Adrenal gland (tissue), 5 donors: ENCODE measurements around the gene PHF20.

Source experiments
- CTCF ChIP-seq, 6 experiments: fragments of 450-650 bp in 4 of 6; fragments of 200-600 bp in 2 of 6; sonication (generic) in 1 of 6; IDR thresholded peaks; 1 replicate in 5 of 6; 2 replicates in 1 of 6; pipeline versions ENCODE4 v1.5.1 to v1.8.0; 2016 to 2021; ENCODE audit warnings: antibody characterized with exemption in 6 of 6, mild to moderate bottlenecking in 2 of 6, moderate library complexity in 1 of 6
- POLR2A ChIP-seq, 2 donors: fragments of 450-650 bp; IDR thresholded peaks; one replicate each; pipeline ENCODE4 v1.6.1; 2017; ENCODE audit warnings: antibody characterized with exemption in 2 of 2, mild to moderate bottlenecking in 2 of 2, moderate library complexity in 1 of 2
- donor health status: DM: no; HTN: no; CAD: no.

DNA sequence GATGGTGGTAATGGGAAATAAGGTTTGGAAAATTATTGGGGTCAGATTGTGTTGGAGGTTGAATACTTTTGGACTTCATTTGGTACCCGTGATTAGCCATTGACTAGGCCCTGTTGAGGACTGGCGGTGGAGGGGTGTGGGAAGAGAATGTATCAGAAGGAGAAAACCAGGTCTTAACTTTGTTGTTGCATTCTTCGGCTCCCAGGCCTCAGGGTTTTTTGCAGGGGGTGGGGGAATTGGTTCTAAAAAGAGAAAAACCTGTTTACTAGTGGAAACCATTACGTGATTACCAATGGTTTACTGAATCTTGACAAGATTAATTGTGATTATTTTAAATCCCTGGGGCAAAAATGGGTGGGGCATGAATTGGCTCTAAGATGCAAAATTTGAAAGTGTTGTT, 85.1 kb downstream of the PHF20 start:
- TF ChIP-seq POLR2A (IDR thresholded peaks at IDR 0.05) (no peak), CTCF (IDR thresholded peaks at IDR 0.05) (no peak)
